SK-N-MC (cell line): Measurements from ENCODE around the gene SPATC1L.

Experiments
- EZH2 ChIP-seq: fragments of 200-600 bp; sonication (generic); IDR thresholded peaks from one replicate; pipeline ENCODE4 v1.6.1; 2017; ENCODE audit warnings: antibody characterized with exemption
- FOXP2 ChIP-seq: optimal IDR thresholded peaks from 2 replicates; pipeline ENCODE3; 2011; ENCODE audit warnings: mild to moderate bottlenecking, moderate library complexity; ENCODE audit not compliant: insufficient read depth; ENCODE audit errors: extremely low read length, control extremely low read depth

DNA sequence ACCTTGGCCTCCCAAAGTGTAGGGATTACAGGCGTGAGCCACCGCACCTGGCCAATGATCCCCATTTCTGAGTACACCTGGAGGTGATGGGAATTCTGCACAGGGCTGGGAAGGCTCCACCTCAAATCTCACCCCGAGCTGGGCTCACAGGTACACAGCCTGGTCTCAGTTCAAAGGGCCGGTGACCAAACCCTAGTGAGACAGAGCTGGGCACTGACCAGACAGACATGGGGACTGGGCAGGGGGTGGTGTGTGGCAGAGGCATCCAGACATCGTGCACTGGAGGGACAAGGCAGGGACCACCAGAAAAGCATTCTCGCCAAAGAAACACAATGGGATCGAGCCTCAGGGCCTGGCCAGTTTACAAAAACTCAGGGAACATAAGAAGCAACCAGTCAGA, 27.1 kb upstream of the SPATC1L start:
- TF ChIP-seq EZH2: no peak
- no peak for TF ChIP-seq FOXP2
